Endometrial microvascular endothelial cells (primary cell): ENCODE results near the gene CLEC2L. TPM values are rescaled to one million over a fixed set of nuclear protein-coding genes. Genes with fewer than 3 reads are reported as not detected.

Experiments
- in situ Hi-C: cut with HindIII; loops from 2 replicates; pipeline ENCODE4 v1.10.0; 2017; ENCODE audit warnings: low sequenced_read_pairs, low pct_unique_long_range_greater_than_20kb; ENCODE audit errors: inconsistent ontology term
- total RNA-seq: library from RNA; depleted of rRNA; stranded (reverse); fragments of >200 nt; gene quantifications from one replicate; pipeline ENCODE4 v1.2.3, GENCODE V29; 2015; ENCODE audit errors: inconsistent ontology term

The CLEC2L gene
- total RNA-seq, 1 donor from 2014 or later, result not detected

- in situ Hi-C loops, result no loop called here
Observed at GRCh38 chr7:139511315-139511714, 12.2 kb upstream of the CLEC2L start.

- in situ Hi-C loops, result no loop called here
Observed at GRCh38 chr7:139515266-139515665, 8.2 kb upstream of the CLEC2L start.

- in situ Hi-C loops, result no loop called here
Observed at GRCh38 chr7:139521439-139521838, 2.0 kb upstream of the CLEC2L start.

GRCh38 chr7:139522830-139523198, 671 bp upstream of the CLEC2L start:
- in situ Hi-C loops, result no loop called here

GRCh38 chr7:139523968-139524815, 707 bp downstream of the CLEC2L start:
- in situ Hi-C loops, result no loop called here

- in situ Hi-C loops, result no loop called here
Observed at GRCh38 chr7:139525239-139525638, 1.8 kb downstream of the CLEC2L start.

- in situ Hi-C loops, result no loop called here
Observed at GRCh38 chr7:139525750-139526149, 2.3 kb downstream of the CLEC2L start.

- in situ Hi-C loops, result no loop called here
Observed at GRCh38 chr7:139526578-139527544, 3.4 kb downstream of the CLEC2L start.

- in situ Hi-C loops, result no loop called here
Observed at GRCh38 chr7:139531094-139531493, 7.6 kb downstream of the CLEC2L start.

GRCh38 chr7:139532636-139533155, 9.2 kb downstream of the CLEC2L start:
- in situ Hi-C loops, result no loop called here

- in situ Hi-C loops, result no loop called here
Observed at GRCh38 chr7:139534096-139534495, 10.6 kb downstream of the CLEC2L start.

GRCh38 chr7:139534966-139535651, 11.6 kb downstream of the CLEC2L start:
- in situ Hi-C loops, result no loop called here

- in situ Hi-C loops, result no loop called here
Observed at GRCh38 chr7:139536152-139536551, 12.7 kb downstream of the CLEC2L start.

GRCh38 chr7:139538881-139539635, 15.6 kb downstream of the CLEC2L start:
- in situ Hi-C loops, result no loop called here

- in situ Hi-C loops, result no loop called here
Observed at GRCh38 chr7:139540203-139540602, 16.7 kb downstream of the CLEC2L start.

GRCh38 chr7:139541600-139542307, 18.3 kb downstream of the CLEC2L start:
- in situ Hi-C loops, result no loop called here

- in situ Hi-C loops, result no loop called here
Observed at GRCh38 chr7:139542308-139543151, 19.0 kb downstream of the CLEC2L start.
